IMR-90 (cell line): ENCODE measurements around the gene CARF. TPM values are rescaled to one million over a fixed set of nuclear protein-coding genes. Genes with fewer than 3 reads are reported as not detected.
A peak's percentile ranks its signal among the peaks of the same experiment; 100 is the strongest.

Source experiments
- ATAC-seq: fragments of 200-7000 bp; cut with Tn5 transposase; 2 replicates; pipeline ENCODE4 v1.9.1; 2020; ENCODE audit warnings: low read depth, mild to moderate bottlenecking, moderate library complexity
- BruUV-seq: library from RNA; stranded (reverse); fragments of 400-500 nt; replicated peaks from 2 replicates; lab custom pipeline; 2021; lab: Mats Ljungman, UMichigan
- CTCF ChIA-PET: fragments of 300-600 bp; formaldehyde crosslinking; extraction: SDS; loops from one replicate; lab custom pipeline; 2021; ENCODE audit warnings: antibody characterized with exemption; lab: Yijun Ruan, JAX
- POLR2A ChIA-PET: fragments of 300-600 bp; sonication (Branson Sonifier 250); formaldehyde crosslinking; loops from one replicate; lab custom pipeline; 2022; ENCODE audit warnings: antibody characterized with exemption; ENCODE audit not compliant: unreplicated experiment; lab: Charles Lee
- DNase-seq: peaks from one replicate; pipeline ENCODE4 v3.0.0; 2013
- H2AFZ ChIP-seq: replicated peaks from 2 replicates; pipeline ENCODE3; 2013; ENCODE audit warnings: low read length, mild to moderate bottlenecking; ENCODE audit not compliant: poor library complexity
- H2AK5ac ChIP-seq: 2 replicates; pipeline ENCODE4 v1.6.1; 2013; ENCODE audit warnings: low read depth, low read length, inconsistent platforms
- H2AK9ac ChIP-seq: replicated peaks from 2 replicates; pipeline ENCODE3; 2013; ENCODE audit warnings: mild to moderate bottlenecking, low read depth, low read length, moderate library complexity; ENCODE audit not compliant: poor library complexity
- H2BK120ac ChIP-seq: 2 replicates; pipeline ENCODE4 v1.6.1; 2013; ENCODE audit warnings: low read depth, low read length, inconsistent platforms
- H2BK15ac ChIP-seq: 3 replicates; pipeline ENCODE4 v1.6.1; 2013; ENCODE audit warnings: low read depth, low read length, inconsistent platforms
- H2BK20ac ChIP-seq: 2 replicates; pipeline ENCODE4 v1.6.1; 2013; ENCODE audit warnings: low read depth, mild to moderate bottlenecking, inconsistent platforms, low read length, moderate library complexity
- H2BK5ac ChIP-seq: 2 replicates; pipeline ENCODE4 v1.6.1; 2013; ENCODE audit warnings: mild to moderate bottlenecking, low read depth, low read length, inconsistent platforms; ENCODE audit not compliant: poor library complexity, severe bottlenecking
- H3K14ac ChIP-seq: replicated peaks from 2 replicates; pipeline ENCODE4 v1.6.1; 2013; ENCODE audit warnings: low read depth, low read length, inconsistent platforms
- H3K18ac ChIP-seq: 2 replicates; pipeline ENCODE4 v1.6.1; 2013; ENCODE audit warnings: low read depth, low read length, control low read depth
- H3K23ac ChIP-seq: 2 replicates; pipeline ENCODE4 v1.6.1; 2013; ENCODE audit warnings: low read depth, low read length, inconsistent platforms
- H3K27ac ChIP-seq: 2 replicates; pipeline ENCODE4 v1.5.1; 2013; ENCODE audit warnings: mild to moderate bottlenecking, control low read depth, low read length; ENCODE audit not compliant: insufficient read depth
- H3K27me3 ChIP-seq: 2 replicates; pipeline ENCODE4 v1.6.1; 2013; ENCODE audit warnings: low read length; ENCODE audit not compliant: control insufficient read depth, insufficient read depth
- H3K36me3 ChIP-seq: 2 replicates; pipeline ENCODE4 v1.6.1; 2013; ENCODE audit warnings: low read length, mixed read lengths; ENCODE audit not compliant: control insufficient read depth, insufficient read depth
- H3K4ac ChIP-seq: 2 replicates; pipeline ENCODE4 v1.6.1; 2013; ENCODE audit warnings: low read depth, low read length, inconsistent platforms
- H3K4me1 ChIP-seq: 2 replicates; pipeline ENCODE4 v1.6.1; 2013; ENCODE audit warnings: low read length, mixed read lengths; ENCODE audit not compliant: control insufficient read depth, insufficient read depth
- H3K4me2 ChIP-seq: 2 replicates; pipeline ENCODE4 v1.6.1; 2013; ENCODE audit warnings: low read depth, mild to moderate bottlenecking, control low read depth, low read length, moderate library complexity
- H3K4me3 ChIP-seq: 2 replicates; pipeline ENCODE4 v1.5.1; 2013; ENCODE audit warnings: low read depth, mild to moderate bottlenecking, control low read depth, low read length, moderate library complexity; ENCODE audit not compliant: insufficient read depth
- H3K56ac ChIP-seq: 2 replicates; pipeline ENCODE4 v1.6.1; 2013; ENCODE audit warnings: low read length, inconsistent platforms; ENCODE audit not compliant: insufficient read depth; ENCODE audit errors: extremely low read depth
- H3K79me1 ChIP-seq, 2 experiments: 2 replicates each; pipeline ENCODE4 v1.6.1; 2013; ENCODE audit warnings: low read length in 2 of 2, inconsistent platforms in 1 of 2, low read depth in 1 of 2
- H3K9ac ChIP-seq: 2 replicates; pipeline ENCODE4 v1.6.1; 2013; ENCODE audit warnings: low read depth, low read length, control low read depth
- H3K9me1 ChIP-seq: 2 replicates; pipeline ENCODE4 v1.6.1; 2013; ENCODE audit warnings: low read length, inconsistent platforms; ENCODE audit not compliant: insufficient read depth
- H3K9me3 ChIP-seq: 2 replicates; pipeline ENCODE4 v1.6.1; 2013; ENCODE audit warnings: low read length; ENCODE audit not compliant: control insufficient read depth, insufficient read depth
- H4K20me1 ChIP-seq: 2 replicates; pipeline ENCODE4 v1.6.1; 2013; ENCODE audit warnings: low read length, inconsistent platforms; ENCODE audit not compliant: insufficient read depth
- H4K5ac ChIP-seq: 2 replicates; pipeline ENCODE4 v1.6.1; 2013; ENCODE audit warnings: mild to moderate bottlenecking, low read depth, low read length, control low read depth
- H4K8ac ChIP-seq, 2 experiments: 2 replicates each; pipeline ENCODE4 v1.6.1; 2013; ENCODE audit warnings: low read depth in 2 of 2, low read length in 2 of 2, control low read depth in 1 of 2, inconsistent platforms in 1 of 2
- H4K91ac ChIP-seq: 2 replicates; pipeline ENCODE4 v1.6.1; 2013; ENCODE audit warnings: low read depth, low read length, inconsistent platforms; ENCODE audit not compliant: insufficient read depth
- BHLHE40 ChIP-seq: fragments of 150-350 bp; IDR thresholded peaks from 2 replicates; pipeline ENCODE4 v1.6.1; 2016; ENCODE audit warnings: mild to moderate bottlenecking, low read depth, low read length
- CEBPB ChIP-seq: IDR thresholded peaks from 2 replicates; pipeline ENCODE4 v1.6.1; 2012; ENCODE audit warnings: low read depth, low read length, improper control_type of control experiment
- CHD1 ChIP-seq: IDR thresholded peaks from 2 replicates; pipeline ENCODE4 v1.6.1; 2012; ENCODE audit warnings: low read depth, low read length, improper control_type of control experiment
- CTCF ChIP-seq: conservative IDR thresholded peaks from 2 replicates; pipeline ENCODE4 v1.5.1; 2012; ENCODE audit warnings: mild to moderate bottlenecking, low read depth, low read length, improper control_type of control experiment
- ELK1 ChIP-seq: fragments of 150-350 bp; IDR thresholded peaks from 2 replicates; pipeline ENCODE4 v1.6.1; 2016; ENCODE audit warnings: low read depth, mild to moderate bottlenecking, low read length, moderate library complexity, borderline replicate concordance
- FOS ChIP-seq: fragments of 150-350 bp; IDR thresholded peaks from 2 replicates; pipeline ENCODE4 v1.6.1; 2016; ENCODE audit warnings: low read depth, low read length
- MAFK ChIP-seq: IDR thresholded peaks from 2 replicates; pipeline ENCODE4 v1.6.1; 2012; ENCODE audit warnings: low read depth, low read length, improper control_type of control experiment
- MAZ ChIP-seq: IDR thresholded peaks from 2 replicates; pipeline ENCODE4 v1.6.1; 2012; ENCODE audit warnings: low read depth, mild to moderate bottlenecking, low read length, improper control_type of control experiment, moderate library complexity, borderline replicate concordance
- MXI1 ChIP-seq: IDR thresholded peaks from 2 replicates; pipeline ENCODE4 v1.6.1; 2012; ENCODE audit warnings: low read depth, mild to moderate bottlenecking, low read length, moderate library complexity, borderline replicate concordance
- NFE2L2 ChIP-seq: fragments of 150-350 bp; IDR thresholded peaks from 2 replicates; pipeline ENCODE4 v1.6.1; 2016; ENCODE audit warnings: low read depth, mild to moderate bottlenecking, low read length
- RAD21 ChIP-seq: IDR thresholded peaks from 2 replicates; pipeline ENCODE4 v1.6.1; 2012; ENCODE audit warnings: low read length, improper control_type of control experiment
- RCOR1 ChIP-seq: IDR thresholded peaks from 2 replicates; pipeline ENCODE4 v1.6.1; 2012; ENCODE audit warnings: mild to moderate bottlenecking, low read length, improper control_type of control experiment; ENCODE audit not compliant: insufficient replicate concordance
- RFX5 ChIP-seq: IDR thresholded peaks from 2 replicates; pipeline ENCODE4 v1.8.0; 2012; ENCODE audit warnings: low read depth, mild to moderate bottlenecking, low read length, moderate library complexity
- SMC3 ChIP-seq: fragments of 150-350 bp; IDR thresholded peaks from 2 replicates; pipeline ENCODE4 v1.6.1; 2016; ENCODE audit warnings: low read depth, mild to moderate bottlenecking, antibody characterized with exemption, low read length, moderate library complexity
- USF2 ChIP-seq: fragments of 150-350 bp; IDR thresholded peaks from 2 replicates; pipeline ENCODE4 v1.6.1; 2017; ENCODE audit warnings: mild to moderate bottlenecking, antibody characterized with exemption, low read length, low read depth
- dilution Hi-C: fragments of 300-500 bp; cut with HindIII; formaldehyde crosslinking; loops from one replicate; pipeline ENCODE4 v1.14.3; 2018; ENCODE audit warnings: low sequenced_read_pairs; ENCODE audit not compliant: unreplicated experiment
- in situ Hi-C: fragments of 300-500 bp; cut with MboI; formaldehyde crosslinking; loops from 3 replicates; pipeline ENCODE4 v1.14.3; 2019; ENCODE audit warnings: low sequenced_read_pairs, inconsistent platforms, mixed read lengths
- intact Hi-C: fragments of 100-400 bp; cut with micrococcal nuclease; formaldehyde crosslinking; loops from 2 replicates; pipeline ENCODE4 v1.10.0; 2022
- polyA plus RNA-seq, 3 experiments: library from polyadenylated mRNA; depleted of rRNA; stranded (reverse); fragments of >200 nt; gene quantifications; 2 replicates each; pipeline ENCODE4 v1.2.3, GENCODE V29; 2012; ENCODE audit warnings: low replicate concordance in 1 of 3
- total RNA-seq: library from RNA; depleted of rRNA; stranded (reverse); fragments of >200 nt; gene quantifications from 2 replicates; pipeline ENCODE4 v1.2.3, GENCODE V29; 2012

Gene CARF
- total and polyA plus RNA-seq, 2 of the 4 experiments (the other 2 are of a cell fraction), result 2.4 to 5.6 TPM

GRCh38 chr2:203025592-203025991, 113.5 kb downstream of the CARF start:
- H4K91ac ChIP-seq, result no peak overlapping the region
- peaks cover 3% of the 10 kb centered on the region for H3K36me3 ChIP-seq
- H2BK120ac ChIP-seq, result no peak overlapping the region
- no peaks in the 10 kb centered on the region; the same call in 1 of the 2 replicates for H3K9me1 ChIP-seq
- no peak overlapping the region for H2AK9ac ChIP-seq
- no peak overlapping the region for H3K4me2 ChIP-seq
- H3K56ac ChIP-seq, result no peak overlapping the region
- no peak overlapping the region for H3K23ac ChIP-seq
- H2AFZ ChIP-seq, result no peak overlapping the region
- no peak overlapping the region for H4K8ac ChIP-seq
- no peaks in the 10 kb centered on the region for H3K27me3 ChIP-seq
- no TSS peak for BruUV-seq
- H3K18ac ChIP-seq, result no peak overlapping the region
- ATAC-seq (no peak), DNase-seq (peak; percentile 26)
- no peak overlapping the region for H2AK5ac ChIP-seq
- H2BK15ac ChIP-seq, result no peak overlapping the region
- intact Hi-C loops, result no loop called here
- H3K9ac ChIP-seq, result no peak overlapping the region
- H2BK5ac ChIP-seq, result no peak overlapping the region
- peaks cover 6 to 53% of the 10 kb centered on the region in 2 experiments for H3K79me1 ChIP-seq
- H3K4me1 ChIP-seq, result peaks cover 2% of the 10 kb centered on the region
- H2BK20ac ChIP-seq, result no peak overlapping the region
- CTCF ChIA-PET, result no interaction called here
- no peak overlapping the region for H3K4ac ChIP-seq
- no peak overlapping the region for H3K14ac ChIP-seq
- POLR2A ChIA-PET, result no interaction called here
- 0 out of 2 replicates have a peak, but pooled peaks cover under 1% of the 10 kb centered on the region for H4K20me1 ChIP-seq
- dilution Hi-C loops, result no loop called here
- H4K5ac ChIP-seq, result no peak overlapping the region
- no peak overlapping the region for H3K4me3 ChIP-seq
- no peaks in the 10 kb centered on the region for H3K9me3 ChIP-seq
- in situ Hi-C loops, result no loop called here
- H3K27ac ChIP-seq, result no peak overlapping the region
- TF ChIP-seq CTCF (no peak), RAD21 (no peak), ELK1 (no peak), CEBPB (no peak), SMC3 (no peak), USF2 (no peak), FOS (no peak), NFE2L2 (no peak), MAZ (no peak), MXI1 (no peak), RCOR1 (no peak), RFX5 (no peak), MAFK (no peak), BHLHE40 (no peak), CHD1 (no peak)
